ENCODE measurements around the gene CYP3A5. TPM values are rescaled to one million over a fixed set of nuclear protein-coding genes. Genes with fewer than 3 reads are reported as not detected.
"Not testable (repeated sequence)": the region's sequence is repeated elsewhere in the genome, so short reads cannot be mapped to it uniquely, and the experiment has no call there.

CYP3A5 gene
- total RNA-seq, 1 donor from 2014 or later = 1.0 TPM

GRCh38 chr7:99699946-99700345 is 20.1 kb upstream of the CYP3A5 start:
- Histone ChIP-seq H3K4me3 (ENCODE audit: low read length in 3 of 3) (no peak overlapping the region), H3K27ac (ENCODE audit: low read depth, low read length) (no peak overlapping the region), H3K9ac (ENCODE audit: low read depth in 1 of 3, low read length in 3 of 3) (no peak overlapping the region), H3K9me3 (ENCODE audit: control insufficient read depth in 3 of 3, low read length in 3 of 3) (no peaks in the 10 kb centered on the region), H3K4me1 (ENCODE audit: control insufficient read depth in 3 of 3, insufficient read depth in 3 of 3, low read length in 3 of 3) (no peaks in the 10 kb centered on the region), H3K36me3 (ENCODE audit: control insufficient read depth in 3 of 3, insufficient read depth in 3 of 3, low read length in 3 of 3) (no peaks in the 10 kb centered on the region), H3K27me3 (ENCODE audit: control insufficient read depth in 3 of 3, insufficient read depth in 3 of 3, low read length in 3 of 3) (no peaks in the 10 kb centered on the region)

- H3K27me3 ChIP-seq (ENCODE audit: control insufficient read depth in 3 of 3, insufficient read depth in 3 of 3, low read length in 3 of 3); H3K36me3 ChIP-seq (ENCODE audit: control insufficient read depth in 3 of 3, insufficient read depth in 3 of 3, low read length in 3 of 3); H3K9ac ChIP-seq (ENCODE audit: low read depth in 1 of 3, low read length in 3 of 3); H3K4me3 ChIP-seq (ENCODE audit: low read length in 3 of 3); H3K4me1 ChIP-seq (ENCODE audit: control insufficient read depth in 3 of 3, insufficient read depth in 3 of 3, low read length in 3 of 3); H3K9me3 ChIP-seq (ENCODE audit: control insufficient read depth in 3 of 3, low read length in 3 of 3); H3K27ac ChIP-seq (ENCODE audit: low read depth, low read length): not testable (repeated sequence)
These were observed 19.3 kb upstream of the CYP3A5 start for GRCh38 chr7:99698867-99699730.

DNA sequence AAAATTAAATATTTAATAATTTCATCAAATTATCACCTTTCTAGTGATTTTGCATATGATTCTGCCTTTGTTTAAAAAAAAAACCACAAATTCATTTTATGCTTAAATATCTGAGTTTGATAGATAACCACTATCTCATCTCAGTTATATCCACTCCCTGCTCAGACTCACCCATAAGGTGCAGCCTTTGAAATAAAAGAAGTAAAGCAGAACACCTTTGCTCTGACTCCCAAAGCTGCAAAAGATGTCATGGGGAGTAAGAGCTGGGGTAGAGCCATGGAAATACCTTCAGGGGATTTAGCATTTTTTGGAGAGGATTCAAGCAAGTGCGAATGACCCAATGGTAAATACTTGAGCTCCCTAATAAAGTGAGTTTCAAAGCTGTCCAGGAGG is 15.1 kb upstream of the CYP3A5 start:
- Histone ChIP-seq H3K9me3 (ENCODE audit: control insufficient read depth in 3 of 3, low read length in 3 of 3) (no peaks in the 10 kb centered on the region), H3K27ac (ENCODE audit: low read depth, low read length) (no peak overlapping the region), H3K36me3 (ENCODE audit: control insufficient read depth in 3 of 3, insufficient read depth in 3 of 3, low read length in 3 of 3) (no peaks in the 10 kb centered on the region), H3K4me1 (ENCODE audit: control insufficient read depth in 3 of 3, insufficient read depth in 3 of 3, low read length in 3 of 3) (no peaks in the 10 kb centered on the region), H3K9ac (ENCODE audit: low read depth in 1 of 3, low read length in 3 of 3) (no peak overlapping the region), H3K4me3 (ENCODE audit: low read length in 3 of 3) (no peak overlapping the region), H3K27me3 (ENCODE audit: control insufficient read depth in 3 of 3, insufficient read depth in 3 of 3, low read length in 3 of 3) (no peaks in the 10 kb centered on the region)

- no peaks in the 10 kb centered on the region for H3K36me3 ChIP-seq (ENCODE audit: control insufficient read depth in 3 of 3, insufficient read depth in 3 of 3, low read length in 3 of 3)
- no peak overlapping the region for H3K9ac ChIP-seq (ENCODE audit: low read depth in 1 of 3, low read length in 3 of 3)
- no peaks in the 10 kb centered on the region for H3K9me3 ChIP-seq (ENCODE audit: control insufficient read depth in 3 of 3, low read length in 3 of 3)
- no peaks in the 10 kb centered on the region for H3K4me1 ChIP-seq (ENCODE audit: control insufficient read depth in 3 of 3, insufficient read depth in 3 of 3, low read length in 3 of 3)
- no peaks in the 10 kb centered on the region for H3K27me3 ChIP-seq (ENCODE audit: control insufficient read depth in 3 of 3, insufficient read depth in 3 of 3, low read length in 3 of 3)
- no peak overlapping the region for H3K4me3 ChIP-seq (ENCODE audit: low read length in 3 of 3)
- H3K27ac ChIP-seq (ENCODE audit: low read depth, low read length) = no peak overlapping the region
These were observed 14.6 kb upstream of the CYP3A5 start for GRCh38 chr7:99694201-99694911.

DNA sequence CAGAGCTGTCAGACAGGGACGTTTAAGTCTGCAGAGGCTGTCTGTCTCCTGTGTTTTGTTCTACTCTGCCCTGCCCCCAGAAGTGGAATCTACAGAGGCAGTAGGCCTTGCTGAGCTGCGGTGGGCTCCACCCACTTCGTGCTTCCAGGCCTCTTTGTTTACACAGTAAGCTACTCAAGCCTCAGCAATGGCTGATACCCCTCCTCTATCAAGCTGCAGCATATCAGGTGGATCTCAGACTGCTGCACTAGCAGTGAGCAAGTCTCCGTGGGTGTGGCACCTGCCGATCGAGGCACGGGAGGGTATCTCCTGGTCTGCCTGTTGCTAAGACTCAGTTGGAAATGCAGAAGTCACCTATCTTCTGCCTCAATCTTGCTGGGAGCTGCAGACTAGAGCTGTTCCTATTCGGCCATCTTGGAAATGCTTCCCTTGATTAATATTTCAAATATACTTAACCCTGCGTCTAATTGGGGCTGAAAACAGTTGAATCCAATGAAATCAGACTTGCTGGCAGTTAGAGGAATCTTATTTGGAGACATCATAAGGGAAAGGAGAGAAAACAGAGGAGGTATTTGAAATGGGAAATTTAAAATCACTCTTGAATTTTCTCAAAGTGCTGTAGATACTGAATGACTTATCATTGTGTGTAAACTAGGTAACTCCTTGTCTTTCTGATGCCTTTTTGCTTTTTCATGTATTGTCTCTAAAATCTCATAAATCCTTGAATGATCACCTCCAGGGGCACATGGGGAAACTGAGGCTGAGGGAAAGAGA is 13.8 kb upstream of the CYP3A5 start:
- Histone ChIP-seq H3K9ac (ENCODE audit: low read depth in 1 of 3, low read length in 3 of 3) (no peak overlapping the region), H3K4me3 (ENCODE audit: low read length in 3 of 3) (no peak overlapping the region), H3K27ac (ENCODE audit: low read depth, low read length) (no peak overlapping the region), H3K27me3 (ENCODE audit: control insufficient read depth in 3 of 3, insufficient read depth in 3 of 3, low read length in 3 of 3) (no peaks in the 10 kb centered on the region), H3K4me1 (ENCODE audit: control insufficient read depth in 3 of 3, insufficient read depth in 3 of 3, low read length in 3 of 3) (no peaks in the 10 kb centered on the region), H3K9me3 (ENCODE audit: control insufficient read depth in 3 of 3, low read length in 3 of 3) (no peaks in the 10 kb centered on the region), H3K36me3 (ENCODE audit: control insufficient read depth in 3 of 3, insufficient read depth in 3 of 3, low read length in 3 of 3) (no peaks in the 10 kb centered on the region)

- H3K27me3 ChIP-seq (ENCODE audit: control insufficient read depth in 3 of 3, insufficient read depth in 3 of 3, low read length in 3 of 3) = no peaks in the 10 kb centered on the region
- no peaks in the 10 kb centered on the region for H3K9me3 ChIP-seq (ENCODE audit: control insufficient read depth in 3 of 3, low read length in 3 of 3)
- no peak overlapping the region for H3K9ac ChIP-seq (ENCODE audit: low read depth in 1 of 3, low read length in 3 of 3)
- H3K27ac ChIP-seq (ENCODE audit: low read depth, low read length) = no peak overlapping the region
- no peaks in the 10 kb centered on the region for H3K36me3 ChIP-seq (ENCODE audit: control insufficient read depth in 3 of 3, insufficient read depth in 3 of 3, low read length in 3 of 3)
- H3K4me1 ChIP-seq (ENCODE audit: control insufficient read depth in 3 of 3, insufficient read depth in 3 of 3, low read length in 3 of 3) = no peaks in the 10 kb centered on the region
- no peak overlapping the region for H3K4me3 ChIP-seq (ENCODE audit: low read length in 3 of 3)
These were observed 13.3 kb upstream of the CYP3A5 start for GRCh38 chr7:99693100-99693426.

DNA sequence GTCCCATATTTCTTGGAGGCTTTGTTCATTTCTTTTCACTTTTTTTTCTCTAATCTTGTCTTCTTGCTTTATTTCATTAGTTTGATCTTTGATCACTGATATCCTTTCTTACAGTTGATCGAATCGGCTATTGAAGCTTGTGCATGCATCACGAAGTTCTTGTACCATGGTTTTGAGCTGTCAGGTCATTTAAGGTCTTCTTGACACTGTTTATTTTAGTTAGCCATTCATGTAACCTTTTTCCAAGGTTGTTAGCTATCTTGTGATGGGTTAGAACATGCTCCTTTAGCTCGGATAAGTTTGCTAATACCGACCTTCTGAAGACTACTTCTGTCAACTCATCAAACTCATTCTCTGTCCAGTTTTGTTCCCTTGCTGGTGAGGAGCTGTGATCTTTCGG is 12.8 kb upstream of the CYP3A5 start:
- not testable (repeated sequence) for H3K4me3 ChIP-seq (ENCODE audit: low read length in 3 of 3); H3K27ac ChIP-seq (ENCODE audit: low read depth, low read length); H3K36me3 ChIP-seq (ENCODE audit: control insufficient read depth in 3 of 3, insufficient read depth in 3 of 3, low read length in 3 of 3); H3K9ac ChIP-seq (ENCODE audit: low read depth in 1 of 3, low read length in 3 of 3); H3K4me1 ChIP-seq (ENCODE audit: control insufficient read depth in 3 of 3, insufficient read depth in 3 of 3, low read length in 3 of 3); H3K9me3 ChIP-seq (ENCODE audit: control insufficient read depth in 3 of 3, low read length in 3 of 3); H3K27me3 ChIP-seq (ENCODE audit: control insufficient read depth in 3 of 3, insufficient read depth in 3 of 3, low read length in 3 of 3)

- H3K36me3 ChIP-seq (ENCODE audit: control insufficient read depth in 3 of 3, insufficient read depth in 3 of 3, low read length in 3 of 3); H3K27ac ChIP-seq (ENCODE audit: low read depth, low read length); H3K27me3 ChIP-seq (ENCODE audit: control insufficient read depth in 3 of 3, insufficient read depth in 3 of 3, low read length in 3 of 3); H3K4me1 ChIP-seq (ENCODE audit: control insufficient read depth in 3 of 3, insufficient read depth in 3 of 3, low read length in 3 of 3); H3K4me3 ChIP-seq (ENCODE audit: low read length in 3 of 3); H3K9ac ChIP-seq (ENCODE audit: low read depth in 1 of 3, low read length in 3 of 3); H3K9me3 ChIP-seq (ENCODE audit: control insufficient read depth in 3 of 3, low read length in 3 of 3): not testable (repeated sequence)
These were observed 11.9 kb upstream of the CYP3A5 start for GRCh38 chr7:99691658-99692057.

DNA sequence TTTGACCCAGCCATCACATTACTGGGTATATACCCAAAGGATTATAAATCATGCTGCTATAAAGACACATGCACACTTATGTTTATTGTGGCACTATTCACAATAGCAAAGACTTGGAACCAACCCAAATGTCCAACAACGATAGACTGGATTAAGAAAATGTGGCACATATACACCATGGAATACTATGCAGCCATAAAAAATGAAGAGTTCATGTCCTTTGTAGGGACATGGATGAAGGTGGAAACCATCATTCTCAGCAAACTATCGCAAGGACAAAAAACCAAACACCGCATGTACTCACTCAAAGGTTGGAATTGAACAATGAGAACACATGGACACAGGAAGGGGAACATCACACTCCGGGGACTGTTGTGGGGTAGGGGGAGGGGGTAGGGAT is 11.1 kb upstream of the CYP3A5 start:
- H3K9me3 ChIP-seq (ENCODE audit: control insufficient read depth in 3 of 3, low read length in 3 of 3); H3K27me3 ChIP-seq (ENCODE audit: control insufficient read depth in 3 of 3, insufficient read depth in 3 of 3, low read length in 3 of 3); H3K4me3 ChIP-seq (ENCODE audit: low read length in 3 of 3); H3K36me3 ChIP-seq (ENCODE audit: control insufficient read depth in 3 of 3, insufficient read depth in 3 of 3, low read length in 3 of 3); H3K9ac ChIP-seq (ENCODE audit: low read depth in 1 of 3, low read length in 3 of 3); H3K4me1 ChIP-seq (ENCODE audit: control insufficient read depth in 3 of 3, insufficient read depth in 3 of 3, low read length in 3 of 3); H3K27ac ChIP-seq (ENCODE audit: low read depth, low read length): not testable (repeated sequence)

Measured in skeletal muscle tissue (tissue), 4 donors.